B cell (primary cell): ENCODE results near the gene ICA1. TPM values are rescaled to one million over a fixed set of nuclear protein-coding genes. Genes with fewer than 3 reads are reported as not detected.

Source experiments
- ATAC-seq: fragments of 200-7000 bp; cut with Tn5 transposase; one replicate; pipeline ENCODE4 v1.10.0; 2021; ENCODE audit warnings: low read depth, mild to moderate bottlenecking, moderate number of reproducible peaks, moderate library complexity
- CTCF ChIA-PET: fragments of 350-600 bp; sonication (Branson Sonifier 250); formaldehyde crosslinking; loops from one replicate; lab custom pipeline; 2021; ENCODE audit warnings: antibody characterized with exemption, inconsistent platforms; lab: Charles Lee
- POLR2A ChIA-PET: fragments of 350-600 bp; sonication (Branson Sonifier 250); formaldehyde crosslinking; loops from one replicate; lab custom pipeline; 2021; ENCODE audit warnings: antibody characterized with exemption; lab: Charles Lee
- DNase-seq: peaks from one replicate; pipeline ENCODE4 v3.0.0; 2013
- H2AFZ ChIP-seq: 2 replicates; pipeline ENCODE4 v1.6.1; 2012; ENCODE audit warnings: mild to moderate bottlenecking, low read depth, low read length; ENCODE audit not compliant: insufficient read depth, poor library complexity, severe bottlenecking
- H3K27ac ChIP-seq, 2 donors: 1 replicate in 1 of 2; 2 replicates in 1 of 2; pipeline ENCODE4 v1.5.1; 2012 to 2013; ENCODE audit warnings: low read length in 2 of 2, mild to moderate bottlenecking in 2 of 2, moderate library complexity in 1 of 2
- H3K27me3 ChIP-seq, 4 experiments: fragments of 200-600 bp in 1 of 4; sonication (generic) in 1 of 4; replicated peaks in 1 of 4; 1 replicate in 2 of 4; 2 replicates in 2 of 4; pipeline versions ENCODE4 v1.6.1 to v1.7.0; 2013 to 2016; ENCODE audit warnings: low read length in 3 of 4, mild to moderate bottlenecking in 2 of 4, mixed read lengths in 1 of 4, moderate library complexity in 1 of 4; ENCODE audit not compliant: insufficient read depth in 4 of 4, control insufficient read depth in 3 of 4; ENCODE audit errors: control extremely low read depth in 1 of 4
- H3K36me3 ChIP-seq, 2 experiments: replicated peaks in 1 of 2; 1 replicate in 1 of 2; 2 replicates in 1 of 2; pipeline versions ENCODE4 v1.6.1 to v1.7.1; 2013; ENCODE audit warnings: low read length in 1 of 2; ENCODE audit not compliant: insufficient read depth in 2 of 2, control insufficient read depth in 1 of 2; ENCODE audit errors: control extremely low read depth in 1 of 2, extremely low read depth in 1 of 2
- H3K4me1 ChIP-seq, 2 donors: fragments of 200-600 bp in 1 of 2; sonication (generic) in 1 of 2; 1 replicate in 1 of 2; 2 replicates in 1 of 2; pipeline versions ENCODE4 v1.5.1 to v1.6.1; 2013 to 2017; ENCODE audit warnings: low read length in 2 of 2; ENCODE audit not compliant: control insufficient read depth in 2 of 2, insufficient read depth in 2 of 2
- H3K4me2 ChIP-seq: replicated peaks from 2 replicates; pipeline ENCODE3; 2012; ENCODE audit warnings: mild to moderate bottlenecking, low read depth, low read length; ENCODE audit not compliant: poor library complexity, severe bottlenecking
- H3K4me3 ChIP-seq, 5 experiments: fragments of 200-600 bp in 1 of 5; sonication (generic) in 1 of 5; 1 replicate in 3 of 5; 2 replicates in 2 of 5; pipeline versions ENCODE4 v1.5.1 to v1.7.0; 2011 to 2016; ENCODE audit warnings: low read length in 4 of 5, mild to moderate bottlenecking in 4 of 5, low read depth in 2 of 5, control low read depth in 1 of 5, moderate library complexity in 1 of 5; ENCODE audit not compliant: insufficient read depth in 1 of 5; ENCODE audit errors: control extremely low read depth in 1 of 5, extremely low read depth in 1 of 5
- H3K79me2 ChIP-seq: fragments of 200-600 bp; sonication (generic); one replicate; pipeline ENCODE4 v1.6.0; 2016; ENCODE audit warnings: low read length; ENCODE audit not compliant: control insufficient read depth, insufficient read depth
- H3K9ac ChIP-seq: fragments of 200-600 bp; sonication (generic); 2 replicates; pipeline ENCODE4 v1.6.1; 2017; ENCODE audit warnings: mild to moderate bottlenecking, low read length, moderate library complexity
- H3K9me3 ChIP-seq, 3 donors: one replicate each; pipeline versions ENCODE4 v1.6.1 to v1.7.1; 2013; ENCODE audit warnings: low read length in 2 of 3; ENCODE audit not compliant: control insufficient read depth in 2 of 3, insufficient read depth in 1 of 3; ENCODE audit errors: control extremely low read depth in 1 of 3
- H4K20me1 ChIP-seq: 2 replicates; pipeline ENCODE4 v1.6.0; 2012; ENCODE audit warnings: mild to moderate bottlenecking, low read length; ENCODE audit not compliant: insufficient read depth, control insufficient read depth, poor library complexity, severe bottlenecking
- H3K27ac Mint-ChIP-seq: one replicate; pipeline ENCODE4 v1.8.0; 2021; ENCODE audit warnings: mixed read lengths
- H3K27me3 Mint-ChIP-seq: one replicate; pipeline ENCODE4 v1.8.0; 2021; ENCODE audit warnings: mixed read lengths
- H3K4me1 Mint-ChIP-seq: one replicate; pipeline ENCODE4 v1.8.0; 2021; ENCODE audit warnings: mixed read lengths
- H3K4me3 Mint-ChIP-seq: one replicate; pipeline ENCODE4 v1.8.0; 2021; ENCODE audit warnings: mixed read lengths
- H3K9me3 Mint-ChIP-seq: one replicate; pipeline ENCODE4 v1.8.0; 2022; ENCODE audit warnings: mixed read lengths; ENCODE audit not compliant: insufficient read depth
- CTCF ChIP-seq: fragments of 200-600 bp; IDR thresholded peaks from one replicate; pipeline ENCODE4 v1.8.0; 2022; ENCODE audit warnings: antibody characterized with exemption, mild to moderate bottlenecking
- EZH2 ChIP-seq: IDR thresholded peaks from 2 replicates; pipeline ENCODE4 v1.6.1; 2012; ENCODE audit warnings: borderline replicate concordance, low read depth, mild to moderate bottlenecking, moderate library complexity, low read length; ENCODE audit not compliant: insufficient read depth, poor library complexity, severe bottlenecking
- WGBS: methylation state at CpG from one replicate; pipeline ENCODE4 v1.1.5; 2013; ENCODE audit warnings: missing lambda C conversion rate; ENCODE audit not compliant: insufficient coverage; 5-methylcytosine and 5-hydroxymethylcytosine counted together
- intact Hi-C: fragments of 100-400 bp; cut with micrococcal nuclease; formaldehyde crosslinking; loops from one replicate; pipeline ENCODE4 v1.10.0; 2022
- polyA plus RNA-seq: library from polyadenylated mRNA; depleted of rRNA; stranded (reverse); fragments of >200 nt; gene quantifications from 2 replicates; pipeline ENCODE4 v1.2.3, GENCODE V29; 2012
- total RNA-seq, 2 donors: library from RNA; stranded (reverse); fragments of 120-200 nt in 1 of 2; gene quantifications; 1 replicate in 1 of 2; 2 replicates in 1 of 2; pipeline versions ENCODE4 v1.2.3 to v1.2.4, GENCODE V29; 2013 to 2022

The ICA1 gene
- total and polyA plus RNA-seq, 2 donors (not counting 1 experiment from before 2014, with no cell fraction given): 0.03 TPM; not detected in 1

- Histone ChIP-seq H3K4me1 (peaks cover 22 to 26% of the 10 kb centered on the region in 2 donors), H3K9me3 (no peaks in the 10 kb centered on the region), H3K4me3 (no peak overlapping the region), H2AFZ (no peak overlapping the region), H3K79me2 (no peaks in the 10 kb centered on the region), H3K36me3 (no peaks in the 10 kb centered on the region), H3K27ac (no peak overlapping the region), H3K9ac (no peak overlapping the region), H3K4me2 (no peak overlapping the region), H3K27me3 (no peaks in the 10 kb centered on the region), H4K20me1 (no peaks in the 10 kb centered on the region)
- ATAC-seq: no peak
- intact Hi-C loops: no loop called here
- Mint-ChIP-seq H3K27ac (no peak overlapping the region), H3K9me3 (no peaks in the 10 kb centered on the region), H3K27me3 (no peaks in the 10 kb centered on the region), H3K4me1 (peaks cover 34% of the 10 kb centered on the region), H3K4me3 (no peak overlapping the region)
- TF ChIP-seq EZH2: no peak
- no peak for TF ChIP-seq CTCF
- ChIA-PET POLR2A (no interaction called here), CTCF (no interaction called here)
- no peak for DNase-seq
- WGBS: 80% methylated on average over 7 of the region's 8 CpGs
These were observed 115.1 kb downstream of the ICA1 start for GRCh38 chr7:8146788-8147413.

GRCh38 chr7:8146106-8146787 is 115.7 kb downstream of the ICA1 start:
- intact Hi-C loops: no loop called here
- Histone ChIP-seq H4K20me1 (no peaks in the 10 kb centered on the region), H3K4me1 (peaks cover 22 to 26% of the 10 kb centered on the region in 2 donors), H3K36me3 (no peaks in the 10 kb centered on the region), H3K9ac (no peak overlapping the region), H3K9me3 (no peaks in the 10 kb centered on the region), H2AFZ (no peak overlapping the region), H3K27ac (no peak overlapping the region), H3K4me3 (no peak overlapping the region), H3K4me2 (no peak overlapping the region), H3K27me3 (no peaks in the 10 kb centered on the region), H3K79me2 (no peaks in the 10 kb centered on the region)
- ATAC-seq (no peak), DNase-seq (no peak)
- Mint-ChIP-seq H3K9me3 (no peaks in the 10 kb centered on the region), H3K27ac (no peak overlapping the region), H3K27me3 (no peaks in the 10 kb centered on the region), H3K4me1 (peaks cover 31% of the 10 kb centered on the region), H3K4me3 (no peak overlapping the region)
- no peak for TF ChIP-seq EZH2
- ChIA-PET POLR2A (no interaction called here), CTCF (no interaction called here)
- 96% methylated on average over 6 of the region's 12 CpGs for WGBS
